Skeletal muscle satellite cell (primary cell): ENCODE results near the gene TCTN1.

Experiments
- H3K27me3 ChIP-seq: 2 replicates; pipeline ENCODE4 v1.7.0; 2013; ENCODE audit warnings: low read length; ENCODE audit not compliant: control insufficient read depth, insufficient read depth
- H3K36me3 ChIP-seq: 2 replicates; pipeline ENCODE4 v1.7.0; 2013; ENCODE audit warnings: mild to moderate bottlenecking, control low read depth, low read length; ENCODE audit not compliant: insufficient read depth
- H3K4me1 ChIP-seq: 2 replicates; pipeline ENCODE4 v1.7.0; 2013; ENCODE audit warnings: low read length; ENCODE audit not compliant: control insufficient read depth, insufficient read depth
- H3K4me2 ChIP-seq: 2 replicates; pipeline ENCODE4 v1.7.0; 2013; ENCODE audit warnings: mild to moderate bottlenecking, low read length
- H3K4me3 ChIP-seq: 2 replicates; pipeline ENCODE4 v1.7.0; 2013; ENCODE audit warnings: low read length
- H3K9ac ChIP-seq: 2 replicates; pipeline ENCODE4 v1.7.0; 2013; ENCODE audit warnings: mild to moderate bottlenecking, low read depth, low read length, moderate library complexity
- H3K9me3 ChIP-seq: replicated peaks from 2 replicates; pipeline ENCODE4 v1.7.0; 2013; ENCODE audit warnings: mild to moderate bottlenecking, control low read depth, low read length

Gene TCTN1

DNA sequence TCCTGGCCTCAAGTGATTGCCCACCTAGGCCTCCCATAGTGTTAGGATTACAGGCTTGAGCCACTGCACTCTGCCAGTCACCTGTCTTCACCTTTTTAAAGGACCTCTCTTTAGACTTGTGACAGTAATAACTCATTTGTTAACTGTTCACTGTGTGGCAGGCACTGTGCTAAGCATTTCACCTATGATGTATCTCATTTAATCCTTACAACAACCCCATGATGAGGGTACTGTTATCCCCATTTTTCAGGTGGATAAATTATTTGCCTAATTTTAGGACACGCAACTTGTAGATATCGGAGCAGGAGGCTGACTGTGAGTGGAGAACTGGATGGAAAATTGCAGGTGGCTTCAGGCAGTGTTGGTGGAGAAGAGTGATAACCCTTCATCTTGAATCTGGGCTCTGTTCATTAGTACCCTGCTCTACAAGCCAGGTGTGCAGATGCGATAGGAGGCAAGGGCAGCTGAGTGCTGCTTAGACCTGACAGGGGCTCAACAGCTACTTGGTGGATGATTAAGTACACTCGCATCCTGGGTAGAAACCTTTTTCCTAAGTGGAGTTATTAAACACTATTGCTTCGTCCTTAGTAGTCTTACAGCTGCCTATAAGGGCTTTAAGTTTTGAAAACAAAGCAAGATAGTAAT, 2.7 kb downstream of the TCTN1 start:
- Histone ChIP-seq H3K9ac (no peak overlapping the region), H3K36me3 (peaks cover 3% of the 10 kb centered on the region), H3K9me3 (no peaks in the 10 kb centered on the region), H3K4me2 (no peak overlapping the region), H3K27me3 (no peaks in the 10 kb centered on the region), H3K4me1 (peaks cover 9% of the 10 kb centered on the region), H3K4me3 (no peak overlapping the region)

DNA sequence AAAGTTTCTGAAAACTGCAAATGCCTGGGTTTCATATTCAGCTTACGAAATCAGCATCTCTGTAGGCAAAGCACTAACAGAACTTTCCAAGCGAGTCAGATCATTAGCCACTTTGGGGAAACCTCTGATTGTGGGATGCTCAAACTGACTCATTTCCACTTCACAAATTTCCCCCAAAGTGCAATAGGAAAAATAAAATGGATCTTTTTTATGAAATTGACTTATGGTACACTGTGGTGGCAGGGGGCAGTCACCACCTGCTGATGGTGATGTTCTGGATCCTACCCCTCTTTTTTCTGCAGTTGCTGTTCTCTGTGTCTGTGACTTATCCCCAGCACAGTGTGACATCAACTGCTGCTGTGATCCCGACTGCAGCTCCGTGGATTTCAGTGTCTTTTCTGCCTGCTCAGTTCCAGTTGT, 5.6 kb downstream of the TCTN1 start:
- no peaks in the 10 kb centered on the region for H3K9me3 ChIP-seq
- no peaks in the 10 kb centered on the region for H3K27me3 ChIP-seq
- no peak overlapping the region for H3K4me2 ChIP-seq
- peaks cover 3% of the 10 kb centered on the region for H3K36me3 ChIP-seq
- H3K4me3 ChIP-seq, result no peak overlapping the region
- H3K9ac ChIP-seq, result no peak overlapping the region
- H3K4me1 ChIP-seq, result peaks cover 4% of the 10 kb centered on the region

DNA sequence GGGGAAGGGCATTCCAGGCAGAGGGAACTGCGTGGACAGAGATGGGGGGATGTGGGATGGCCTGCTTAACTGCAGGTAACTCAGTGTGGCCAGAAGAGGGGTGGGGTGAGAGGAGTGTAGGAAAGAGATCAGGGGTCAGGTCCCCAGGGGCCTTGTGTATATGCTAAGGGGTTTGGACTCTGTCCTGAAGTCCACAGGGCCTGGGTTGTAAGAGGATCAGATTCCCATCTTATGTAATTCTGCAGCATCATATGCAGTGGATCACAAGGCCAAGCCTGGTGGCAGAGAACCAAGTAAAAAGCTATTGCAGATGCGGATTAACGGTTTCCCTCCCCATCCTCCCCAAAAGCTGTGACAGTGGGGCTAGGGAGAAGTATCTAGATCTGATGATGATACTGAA, 8.7 kb downstream of the TCTN1 start:
- H3K9me3 ChIP-seq, result no peaks in the 10 kb centered on the region
- no peak overlapping the region for H3K9ac ChIP-seq
- H3K4me3 ChIP-seq, result no peak overlapping the region
- no peak overlapping the region for H3K4me2 ChIP-seq
- no peaks in the 10 kb centered on the region for H3K4me1 ChIP-seq
- H3K36me3 ChIP-seq, result no peaks in the 10 kb centered on the region
- H3K27me3 ChIP-seq, result no peaks in the 10 kb centered on the region

DNA sequence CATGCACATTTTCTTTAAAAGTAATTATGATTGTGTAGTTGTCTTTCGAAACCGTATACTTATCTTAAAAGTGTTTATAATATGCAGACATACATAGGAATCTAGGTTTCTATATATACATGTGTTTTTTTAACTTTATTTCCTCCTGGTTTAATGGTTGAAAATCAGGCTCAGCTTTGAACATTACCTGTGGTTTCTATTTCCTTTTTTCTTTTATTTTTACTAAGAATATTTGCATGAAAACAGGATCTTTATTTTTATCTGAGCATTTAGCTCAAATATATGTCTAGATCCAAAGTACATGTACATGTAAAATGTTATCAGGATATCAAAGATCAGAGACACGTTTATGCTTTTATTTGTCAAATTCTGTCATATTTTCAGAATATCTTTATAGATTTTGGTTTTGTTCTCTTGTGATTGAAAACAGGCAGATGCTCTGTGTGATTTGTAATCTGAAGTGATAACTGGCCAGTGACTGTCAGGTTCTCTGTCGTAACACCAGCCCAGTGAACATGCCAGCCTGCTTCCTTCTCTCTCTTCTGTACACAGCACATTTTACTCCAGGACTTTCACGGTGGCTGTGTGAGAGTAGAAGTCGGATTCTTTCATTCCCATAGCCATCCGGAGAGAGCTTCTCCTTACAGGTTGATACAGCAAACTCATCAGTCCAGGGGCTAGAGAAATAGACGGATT, 13.7 kb downstream of the TCTN1 start:
- H3K9ac ChIP-seq, result no peak overlapping the region
- no peaks in the 10 kb centered on the region for H3K9me3 ChIP-seq
- no peaks in the 10 kb centered on the region for H3K4me1 ChIP-seq
- no peak overlapping the region for H3K4me3 ChIP-seq
- no peaks in the 10 kb centered on the region for H3K36me3 ChIP-seq
- H3K4me2 ChIP-seq, result no peak overlapping the region
- H3K27me3 ChIP-seq, result no peaks in the 10 kb centered on the region

DNA sequence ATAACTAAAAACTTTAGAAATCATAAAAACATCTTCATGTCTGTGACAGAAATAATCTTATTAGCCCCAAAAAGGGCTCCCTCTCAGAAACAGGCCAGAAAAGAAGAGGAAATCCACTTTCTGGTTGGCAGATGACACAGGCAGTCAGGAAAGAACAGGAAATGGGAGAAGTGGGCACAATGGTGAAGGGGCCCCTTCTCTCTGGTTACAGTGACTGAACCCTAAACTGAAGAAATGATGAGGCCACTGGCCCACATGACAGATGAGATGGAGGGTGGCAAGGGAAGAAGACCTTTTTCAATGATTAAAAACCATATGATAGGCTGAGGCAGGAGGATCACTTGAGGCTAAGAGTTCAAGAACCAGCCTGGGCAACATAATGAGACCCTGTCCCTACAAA, 21.1 kb downstream of the TCTN1 start:
- Histone ChIP-seq H3K27me3 (no peaks in the 10 kb centered on the region), H3K4me1 (peaks cover 11% of the 10 kb centered on the region), H3K9me3 (no peaks in the 10 kb centered on the region), H3K9ac (no peak overlapping the region), H3K36me3 (no peaks in the 10 kb centered on the region), H3K4me2 (no peak overlapping the region), H3K4me3 (no peak overlapping the region)

DNA sequence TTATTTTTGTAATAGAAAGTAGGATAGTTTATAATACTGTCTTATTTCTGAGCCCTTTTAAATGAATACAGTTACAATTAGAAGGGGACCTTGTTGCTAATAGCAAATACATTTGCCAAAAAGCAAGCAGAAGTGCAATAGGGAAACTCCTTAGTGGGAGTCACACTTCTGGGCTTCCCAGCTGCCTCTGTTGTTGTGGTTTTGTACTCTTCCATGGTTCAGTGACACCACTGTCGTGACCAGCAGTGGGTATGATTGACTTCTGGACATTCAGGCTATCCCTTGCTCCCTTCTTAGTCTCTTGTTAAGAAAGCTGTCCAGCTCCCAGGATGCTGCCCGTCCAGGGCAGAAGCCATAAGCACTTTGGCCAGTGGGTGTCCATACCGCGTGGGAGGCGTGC, 22.6 kb downstream of the TCTN1 start:
- no peaks in the 10 kb centered on the region for H3K9me3 ChIP-seq
- no peaks in the 10 kb centered on the region for H3K36me3 ChIP-seq
- H3K4me3 ChIP-seq, result no peak overlapping the region
- H3K27me3 ChIP-seq, result no peaks in the 10 kb centered on the region
- peaks cover 25% of the 10 kb centered on the region for H3K4me1 ChIP-seq
- no peak overlapping the region for H3K9ac ChIP-seq
- no peak overlapping the region for H3K4me2 ChIP-seq

DNA sequence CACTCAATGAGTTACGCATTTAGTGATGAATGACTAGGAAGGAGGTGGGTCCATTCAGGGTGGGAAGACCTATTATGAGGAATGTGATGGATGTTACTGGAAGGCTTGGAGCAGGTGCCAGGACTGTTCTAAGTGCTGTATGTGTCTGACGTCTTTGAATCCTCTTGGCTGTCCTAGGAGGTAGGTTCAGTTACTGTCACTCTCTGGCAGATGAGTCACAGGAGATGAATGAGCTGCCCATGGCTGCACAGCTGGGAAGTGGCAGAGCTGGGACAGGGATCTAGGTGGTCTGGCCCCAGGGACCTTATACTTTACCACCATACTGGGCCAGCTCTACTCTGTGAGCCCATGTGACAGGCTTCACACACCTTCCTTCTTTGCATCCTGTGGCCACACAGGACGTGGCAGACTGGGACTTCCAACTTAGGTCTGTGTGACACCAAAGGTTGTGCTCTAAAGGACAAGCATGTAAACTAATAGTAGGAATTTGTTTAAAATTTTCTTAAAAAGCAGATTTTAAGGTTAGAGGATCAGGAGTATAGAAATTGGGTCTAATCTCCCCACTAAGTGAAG, 24.0 kb downstream of the TCTN1 start:
- H3K36me3 ChIP-seq, result no peaks in the 10 kb centered on the region
- no peaks in the 10 kb centered on the region for H3K27me3 ChIP-seq
- peaks cover 33% of the 10 kb centered on the region for H3K4me1 ChIP-seq
- H3K9me3 ChIP-seq, result no peaks in the 10 kb centered on the region
- no peak overlapping the region for H3K9ac ChIP-seq
- H3K4me3 ChIP-seq, result no peak overlapping the region
- H3K4me2 ChIP-seq, result no peak overlapping the region

DNA sequence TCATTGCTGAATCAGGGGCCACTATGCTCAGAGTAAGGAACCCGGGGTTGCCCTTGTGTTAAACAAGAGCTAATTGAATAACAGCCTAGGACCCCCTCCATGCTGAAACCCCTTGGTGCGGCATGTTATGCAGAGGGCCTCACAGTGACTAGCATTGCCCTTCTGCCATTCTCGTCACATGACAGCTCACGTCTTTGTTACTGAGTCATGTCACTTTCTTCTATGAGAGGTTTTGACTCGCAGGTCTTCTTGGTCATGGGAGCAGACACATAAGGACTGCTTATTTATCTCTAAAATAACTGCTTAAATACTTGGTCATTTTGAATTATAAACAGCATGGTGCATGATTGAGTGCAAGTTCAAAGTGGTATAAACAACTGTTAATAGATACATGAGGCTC, 24.9 kb downstream of the TCTN1 start:
- Histone ChIP-seq H3K27me3 (no peaks in the 10 kb centered on the region), H3K4me3 (no peak overlapping the region), H3K9me3 (no peaks in the 10 kb centered on the region), H3K36me3 (no peaks in the 10 kb centered on the region), H3K4me2 (no peak overlapping the region), H3K9ac (no peak overlapping the region), H3K4me1 (peaks cover 33% of the 10 kb centered on the region)

DNA sequence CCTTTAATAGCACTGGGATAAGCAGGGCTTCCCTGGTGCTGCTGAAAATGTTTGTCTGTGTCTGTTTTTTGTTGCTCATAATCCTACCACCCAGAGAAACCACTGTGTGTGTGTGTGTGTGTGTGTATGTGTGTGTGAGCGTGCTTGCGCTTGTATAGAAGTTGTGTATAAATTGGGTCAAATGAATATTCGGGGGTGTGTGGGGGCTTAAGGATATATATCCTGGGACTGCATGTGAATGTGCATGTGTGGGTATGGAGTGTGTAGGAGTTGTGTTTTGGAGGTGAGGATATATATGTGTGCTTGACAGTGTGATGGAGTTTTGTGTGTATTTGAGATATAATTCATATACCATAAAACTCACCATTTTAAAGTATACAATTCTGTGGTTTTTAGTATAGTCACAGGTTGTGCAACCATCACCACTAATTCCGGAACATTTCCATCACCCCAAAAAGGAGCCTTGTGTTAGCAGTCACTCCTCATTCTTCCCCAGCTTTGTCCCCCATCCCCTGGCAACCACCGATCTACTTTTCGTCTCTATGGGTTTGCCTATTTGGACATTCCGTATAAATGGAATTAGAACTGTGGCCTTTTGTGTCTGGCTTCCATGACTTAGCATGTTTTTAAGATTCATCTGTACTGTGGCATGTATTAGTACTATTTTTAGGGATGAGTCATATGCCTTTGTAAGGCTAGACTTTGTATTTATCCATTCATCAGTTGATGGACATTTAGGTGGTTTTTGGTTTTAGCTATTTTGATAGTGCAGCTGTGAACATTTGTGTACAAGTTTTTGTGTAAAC, 25.6 kb downstream of the TCTN1 start:
- Histone ChIP-seq H3K27me3 (no peaks in the 10 kb centered on the region), H3K4me1 (peaks cover 33% of the 10 kb centered on the region), H3K9ac (no peak overlapping the region), H3K4me2 (peak overlapping the region; percentile 35), H3K9me3 (no peaks in the 10 kb centered on the region), H3K36me3 (no peaks in the 10 kb centered on the region), H3K4me3 (no peak overlapping the region)

DNA sequence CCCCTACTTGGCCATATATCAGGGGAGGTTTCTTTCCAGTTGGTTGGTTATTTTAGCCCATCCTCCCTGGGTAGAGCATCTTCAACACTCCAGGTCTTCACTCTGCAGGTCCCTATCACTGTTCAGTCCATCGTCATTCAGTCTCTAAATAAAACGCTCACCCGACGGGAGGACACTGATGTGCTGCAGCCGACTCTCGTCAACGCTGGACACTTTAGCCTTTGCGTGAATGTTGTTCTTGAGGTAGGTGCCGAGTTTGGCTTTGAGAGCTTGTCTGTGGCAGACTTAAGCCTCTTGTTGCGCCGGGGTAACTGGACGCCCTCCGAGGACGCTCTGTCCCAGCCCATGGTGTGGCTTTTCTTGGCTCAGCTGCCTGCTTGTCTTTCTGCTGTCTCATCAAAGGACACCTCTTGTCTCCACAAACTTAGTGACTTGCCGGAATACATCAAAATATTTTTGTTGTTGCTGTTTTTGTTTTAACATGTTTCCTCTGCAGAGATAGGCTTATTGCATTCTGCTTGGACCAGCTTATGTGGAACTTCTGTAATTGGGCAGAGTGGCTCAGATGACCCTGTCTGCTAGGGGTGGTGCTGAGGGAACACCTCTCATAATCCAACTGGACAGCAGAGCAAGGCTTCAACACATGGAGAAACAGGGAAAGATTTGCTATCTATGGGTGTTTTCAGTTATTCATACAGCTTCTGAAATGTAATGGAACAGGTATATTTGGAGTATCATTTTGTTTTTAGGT, 26.5 kb downstream of the TCTN1 start:
- Histone ChIP-seq H3K4me1 (peaks cover 33% of the 10 kb centered on the region), H3K9ac (no peak overlapping the region)

DNA sequence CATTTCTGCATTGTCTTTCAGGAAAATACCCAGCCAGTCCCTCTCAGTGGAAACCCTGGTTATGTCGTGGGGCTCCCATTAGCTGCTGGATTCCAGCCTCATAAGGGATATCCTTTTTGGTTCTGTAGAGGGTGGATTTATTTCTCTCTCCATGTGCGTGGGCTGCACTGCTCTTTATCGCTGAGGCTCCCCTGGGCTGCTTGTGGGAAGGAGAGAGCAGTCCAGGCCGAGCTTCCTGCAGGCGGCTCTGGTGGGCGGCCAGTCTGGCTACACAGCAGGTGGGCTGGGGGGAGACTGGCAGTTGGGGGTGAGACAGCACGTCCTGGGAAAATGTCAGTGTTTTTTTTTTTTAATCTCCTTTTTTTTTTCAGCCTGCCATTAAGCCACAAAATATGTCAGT, 27.6 kb downstream of the TCTN1 start:
- H3K4me3 ChIP-seq, result no peak overlapping the region
- H3K4me1 ChIP-seq, result peaks cover 33% of the 10 kb centered on the region
- peak overlapping the region; percentile 7 for H3K9ac ChIP-seq
- H3K36me3 ChIP-seq, result no peaks in the 10 kb centered on the region
- peak overlapping the region; percentile 5 for H3K4me2 ChIP-seq
- H3K9me3 ChIP-seq, result no peaks in the 10 kb centered on the region
- no peaks in the 10 kb centered on the region for H3K27me3 ChIP-seq

More for the DNA sequence above, 26.5 kb downstream of the TCTN1 start:
- Histone ChIP-seq H3K36me3 (no peaks in the 10 kb centered on the region), H3K4me3 (no peak overlapping the region), H3K27me3 (no peaks in the 10 kb centered on the region), H3K9me3 (no peaks in the 10 kb centered on the region), H3K4me2 (peak overlapping the region; percentile 35)
